GM18502 (cell line): ENCODE measurements around the gene CD37.
"Not testable (repeated sequence)": the region's sequence is repeated elsewhere in the genome, so short reads cannot be mapped to it uniquely, and the experiment has no call there.

Experiments
- ATAC-seq: cut with Tn5 transposase; IDR thresholded peaks from one replicate; pipeline ENCODE4 v1.9.1; 2021; ENCODE audit warnings: mild to moderate bottlenecking; ENCODE audit not compliant: unreplicated experiment, poor library complexity

Gene CD37

DNA sequence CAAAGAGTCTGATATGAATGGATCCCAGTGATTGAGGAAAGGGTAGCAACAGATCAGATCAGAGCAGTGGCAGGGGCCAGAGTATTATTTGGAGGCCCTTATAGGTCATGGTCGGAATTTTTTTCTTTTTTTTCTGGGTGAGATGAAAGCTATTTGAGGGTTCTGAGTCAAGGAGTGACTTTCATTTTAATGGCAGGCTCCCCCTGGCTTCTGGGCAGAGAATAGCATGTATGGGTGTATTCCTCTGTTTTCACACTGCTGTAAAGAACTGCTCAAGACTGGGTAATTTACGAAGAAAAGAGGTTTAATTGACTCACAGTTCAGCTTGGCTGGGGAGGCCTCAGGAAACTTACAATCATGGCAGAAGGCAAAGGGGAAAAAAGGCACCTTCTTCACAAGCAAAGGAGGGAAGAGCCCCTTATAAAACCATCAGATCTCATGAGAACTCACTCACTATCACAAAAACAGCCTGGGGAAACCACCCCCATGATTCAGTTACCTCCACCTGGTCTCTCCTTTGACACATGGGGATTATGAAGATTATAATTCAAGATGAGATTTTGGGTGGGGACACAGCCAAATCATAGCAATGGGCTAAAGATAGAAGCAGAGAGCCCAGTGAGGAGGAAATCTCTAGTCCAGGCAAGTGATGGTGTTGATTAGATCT is 7.2 kb upstream of the CD37 start:
- ATAC-seq = no peak

DNA sequence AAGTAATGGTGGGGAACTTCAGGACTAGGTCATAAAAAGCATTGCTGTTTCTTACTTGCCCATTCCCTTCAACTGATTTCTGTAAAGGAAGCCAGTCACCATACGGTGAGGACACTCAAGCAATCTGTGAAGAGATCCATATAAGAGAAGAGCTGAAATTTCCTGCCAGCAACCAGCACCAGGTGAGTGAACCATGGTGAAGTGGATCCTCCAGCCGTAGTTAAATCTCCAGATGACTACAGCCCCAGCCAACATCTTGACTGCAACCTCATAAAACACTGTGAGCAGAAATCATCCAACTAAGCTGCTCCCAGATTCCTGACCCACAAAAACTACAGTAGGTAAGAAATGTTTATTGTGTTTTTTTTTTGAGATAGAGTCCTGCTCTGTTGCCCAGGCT is 6.5 kb upstream of the CD37 start:
- no peak for ATAC-seq

DNA sequence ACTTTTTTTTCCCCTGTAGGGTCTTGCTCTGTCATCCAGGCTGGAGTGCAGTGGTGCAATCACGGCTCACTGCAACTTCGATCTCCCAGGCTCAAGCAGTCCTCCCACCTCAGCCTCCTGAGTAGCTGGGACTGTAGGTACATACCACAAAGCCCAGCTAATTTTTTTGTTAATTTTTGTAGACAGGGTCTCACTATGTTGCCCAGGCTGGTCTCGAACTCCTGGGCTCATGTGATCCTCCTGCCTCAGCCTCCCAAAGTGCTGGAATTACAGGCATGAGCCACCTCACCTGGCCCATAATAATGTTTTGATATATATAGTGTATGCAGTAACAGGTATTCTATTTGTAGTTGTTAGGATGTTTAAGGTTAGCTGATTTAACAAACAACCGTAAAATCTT is 4.0 kb upstream of the CD37 start:
- not testable (repeated sequence) for ATAC-seq

DNA sequence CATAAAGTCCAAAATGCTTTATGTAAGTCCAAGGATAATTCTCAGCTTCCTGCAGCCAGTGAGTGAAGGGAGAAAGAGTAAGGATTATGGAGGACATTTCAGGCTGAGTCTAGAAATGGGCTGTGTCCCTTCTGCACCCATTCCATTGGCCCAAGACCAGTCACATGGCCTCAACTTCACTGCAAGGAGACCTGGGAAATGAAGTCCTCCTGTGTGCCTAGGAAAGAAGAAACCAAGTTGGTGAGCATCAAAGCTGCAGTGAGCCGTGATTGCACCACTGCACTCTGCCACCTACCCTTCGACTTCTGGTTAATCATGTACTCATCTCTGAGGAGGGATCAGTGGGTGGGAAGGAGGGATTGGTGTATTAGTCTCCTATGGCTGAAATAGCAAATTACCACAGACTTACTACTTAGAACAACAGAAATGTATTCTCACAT is 3.6 kb upstream of the CD37 start:
- ATAC-seq = peak; percentile 37

DNA sequence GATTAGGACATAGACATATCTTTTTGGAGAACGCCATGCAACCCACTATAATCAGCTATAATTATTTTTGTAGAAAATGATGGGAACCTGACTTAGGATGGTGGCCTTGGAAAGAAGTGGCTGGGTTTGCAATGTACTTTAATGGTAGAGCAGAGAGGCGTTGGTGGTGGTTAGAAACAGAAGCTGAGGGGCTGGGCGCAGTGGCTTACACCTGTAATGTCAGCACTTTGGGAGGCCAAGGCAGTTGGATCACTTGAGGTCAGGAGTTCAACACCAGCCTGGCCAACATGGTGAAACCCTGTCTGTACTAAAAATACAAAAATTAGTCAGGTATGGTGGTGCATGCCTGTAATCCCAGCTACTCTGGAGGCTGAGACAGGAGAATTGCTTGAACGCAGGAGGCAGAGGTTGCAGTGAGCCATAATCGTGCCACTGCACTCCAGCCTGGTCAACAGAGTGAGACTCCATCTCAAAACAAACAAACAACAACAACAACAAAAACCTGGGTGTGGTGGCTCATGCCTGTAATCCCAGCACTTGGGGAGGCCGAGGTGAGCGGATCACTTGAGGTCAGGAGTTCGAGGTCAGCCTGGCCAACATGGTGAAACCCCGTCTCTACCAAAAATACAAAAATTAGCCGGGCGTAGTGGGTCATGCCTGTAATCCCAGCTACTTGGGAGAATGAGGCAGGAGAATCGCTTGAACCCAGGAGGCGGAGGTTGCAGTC is 2.4 kb upstream of the CD37 start:
- not testable (repeated sequence) for ATAC-seq

DNA sequence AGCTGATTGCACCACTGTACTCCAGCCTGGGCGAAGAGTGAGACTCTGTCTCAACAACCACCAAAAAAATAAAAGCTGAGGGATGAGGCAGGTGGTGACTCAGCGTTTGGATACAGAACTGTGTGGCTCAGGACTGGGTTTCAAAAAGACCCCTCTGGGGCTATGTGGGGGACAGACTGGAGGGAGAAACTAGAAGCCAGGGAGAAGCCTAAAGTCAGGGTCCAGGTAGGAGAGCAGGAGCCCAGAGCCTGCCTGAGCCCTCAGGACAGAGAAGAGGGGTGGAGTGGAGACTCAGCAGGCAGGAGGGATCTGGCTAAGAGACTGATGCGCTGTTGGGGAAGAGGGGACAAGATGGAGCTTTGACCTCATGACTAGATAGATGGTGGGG is 1.8 kb upstream of the CD37 start:
- ATAC-seq = no peak

DNA sequence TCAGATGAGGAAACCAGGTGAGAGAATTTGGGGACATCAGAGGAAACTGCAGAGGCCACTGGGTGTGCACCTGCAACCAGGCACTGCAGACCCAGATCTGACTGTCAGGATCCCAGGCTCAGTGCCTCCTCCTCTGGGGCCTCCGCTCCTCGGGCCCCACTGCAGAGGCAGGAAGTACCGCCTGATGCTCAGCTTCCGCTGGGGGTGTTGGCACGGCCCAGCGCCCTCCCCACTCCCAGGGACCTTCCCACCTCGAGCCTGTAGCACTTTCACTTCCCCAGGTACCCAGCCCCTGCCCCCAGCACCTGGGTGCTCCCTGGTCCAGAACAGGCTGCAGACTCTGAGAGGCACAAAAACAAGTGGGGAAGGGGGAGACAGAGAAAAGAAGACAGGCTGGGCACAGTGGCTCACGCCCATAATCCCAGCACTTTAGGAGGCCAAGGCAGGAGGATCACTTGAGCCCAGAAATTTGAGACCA is 1.4 kb upstream of the CD37 start:
- ATAC-seq = peak; percentile 53

DNA sequence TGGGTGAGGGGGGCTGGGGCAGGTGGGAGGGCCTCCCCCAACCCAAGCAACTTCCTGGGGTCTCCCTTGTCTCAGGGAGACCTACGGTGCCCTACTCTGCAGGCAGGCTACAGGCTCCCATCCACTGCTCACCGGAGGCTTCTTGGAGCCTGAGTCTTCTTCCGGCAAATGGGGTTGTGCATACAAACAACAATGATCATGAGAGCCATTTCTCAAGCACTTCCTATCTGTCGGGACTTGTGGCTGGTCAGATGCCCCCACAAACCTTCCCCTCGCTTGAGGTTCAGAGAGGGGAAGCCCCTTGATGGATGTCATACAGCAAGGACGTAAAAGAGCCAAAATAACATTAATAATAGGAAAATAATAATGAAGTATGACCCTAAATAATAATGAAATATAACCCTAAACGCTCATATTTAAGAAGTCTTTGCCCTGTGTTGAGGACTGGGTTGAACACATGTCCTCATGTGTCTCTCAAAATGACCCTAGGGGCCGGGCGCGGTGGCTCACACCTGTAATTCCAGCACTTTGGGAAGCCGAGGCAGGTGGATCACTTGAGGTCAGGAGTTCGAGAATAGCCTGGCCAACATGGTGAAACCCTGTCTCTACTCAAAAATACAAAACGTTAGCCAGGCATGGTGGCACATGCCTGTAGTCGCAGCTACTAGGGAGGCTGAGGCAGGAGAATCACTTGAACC is 727 bp downstream of the CD37 start:
- ATAC-seq = no peak

DNA sequence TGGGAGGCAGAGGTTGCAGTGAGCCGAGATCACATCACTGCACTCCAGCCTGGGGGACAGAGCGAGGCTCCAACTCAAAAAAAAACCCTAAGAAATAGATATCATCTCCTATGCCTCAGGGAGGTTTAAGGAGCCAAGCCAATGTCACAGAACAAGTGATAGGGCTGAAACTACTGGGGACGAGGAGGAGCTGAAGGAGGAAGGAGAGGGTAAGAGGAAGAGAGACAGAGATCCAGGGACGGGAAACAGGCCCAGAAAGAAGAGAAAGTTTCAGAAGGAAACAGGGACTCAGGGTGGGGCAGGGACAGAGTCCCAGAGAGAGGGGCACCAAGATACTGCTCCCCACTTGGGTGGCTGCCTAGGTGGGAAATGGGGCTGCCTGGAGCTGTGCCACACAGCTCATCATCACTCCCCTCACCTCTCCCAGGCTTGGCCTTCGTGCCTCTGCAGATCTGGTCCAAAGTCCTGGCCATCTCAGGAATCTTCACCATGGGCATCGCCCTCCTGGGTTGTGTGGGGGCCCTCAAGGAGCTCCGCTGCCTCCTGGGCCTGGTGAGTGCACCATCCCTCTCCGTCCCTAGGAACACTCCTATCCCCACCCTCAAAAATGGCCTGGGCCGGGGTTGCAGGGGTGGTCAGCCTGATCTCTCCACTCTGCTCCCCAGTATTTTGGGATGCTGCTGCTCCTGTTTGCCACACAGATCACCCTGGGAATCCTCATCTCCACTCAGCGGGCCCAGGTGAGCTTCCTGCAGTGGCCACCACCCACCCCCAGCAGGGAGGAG is 1.5 kb downstream of the CD37 start:
- ATAC-seq = no peak

DNA sequence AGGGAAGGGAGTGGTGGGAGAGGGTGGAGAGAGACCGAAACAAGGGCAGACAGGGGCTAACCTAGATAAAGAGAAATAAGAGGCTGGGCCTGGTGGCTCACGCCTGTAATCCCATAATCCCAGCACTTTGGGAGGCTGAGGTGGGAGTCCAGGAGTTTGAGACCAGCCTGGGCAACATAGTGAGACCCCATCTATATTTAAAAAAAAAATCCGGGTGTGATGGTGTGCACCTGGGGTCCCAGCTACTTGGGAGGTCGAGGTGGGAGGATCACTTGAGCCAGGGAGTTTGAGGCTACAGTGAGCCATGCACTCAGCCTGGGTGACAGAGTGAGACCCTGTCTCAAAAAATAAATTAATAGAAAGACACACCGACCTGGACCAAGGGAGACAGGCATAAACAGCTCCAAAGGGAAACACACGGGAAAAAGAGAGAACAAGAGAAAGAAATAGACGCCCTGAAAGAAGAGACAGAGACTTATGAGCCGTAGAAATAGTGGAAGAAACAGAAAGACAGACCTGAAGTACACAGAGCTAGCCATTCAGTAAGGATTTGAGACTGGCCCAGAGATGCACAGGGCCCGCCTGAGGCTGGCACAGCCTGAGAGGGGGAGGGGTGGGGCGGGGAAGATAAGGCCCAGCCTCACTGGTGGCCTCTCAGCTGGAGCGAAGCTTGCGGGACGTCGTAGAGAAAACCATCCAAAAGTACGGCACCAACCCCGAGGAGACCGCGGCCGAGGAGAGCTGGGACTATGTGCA is 2.2 kb downstream of the CD37 start:
- no peak for ATAC-seq

DNA sequence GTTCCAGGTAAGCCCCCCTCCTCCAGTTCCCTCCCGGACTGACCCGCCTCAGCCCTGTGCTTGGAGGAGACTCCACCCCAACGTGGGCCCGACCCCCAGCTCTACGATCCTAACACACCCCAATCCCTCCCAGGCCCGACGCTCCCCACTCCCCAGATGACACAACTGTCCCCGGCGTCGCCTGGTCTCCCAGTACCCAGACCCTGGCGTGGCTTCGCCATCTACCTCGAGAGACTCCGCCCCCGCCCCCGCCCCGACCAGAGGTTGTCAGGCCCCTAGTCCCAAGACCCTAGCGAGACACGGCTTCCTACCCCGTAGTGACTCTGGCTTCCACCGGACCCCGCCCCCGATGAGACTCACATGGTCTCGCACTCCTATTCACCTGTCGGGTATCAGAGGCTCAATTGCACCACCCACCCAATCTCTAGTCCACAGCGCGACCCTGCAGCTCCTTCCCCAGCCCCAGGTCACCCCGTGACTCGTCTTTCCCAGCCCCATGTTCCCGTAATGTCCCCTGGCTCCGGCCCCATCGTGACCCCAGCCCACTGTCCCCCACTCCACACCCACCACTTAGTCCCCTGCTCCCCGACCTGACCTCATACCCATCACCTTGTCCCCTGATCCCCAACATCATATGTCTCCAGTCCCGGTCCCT is 2.9 kb downstream of the CD37 start:
- ATAC-seq = no peak

DNA sequence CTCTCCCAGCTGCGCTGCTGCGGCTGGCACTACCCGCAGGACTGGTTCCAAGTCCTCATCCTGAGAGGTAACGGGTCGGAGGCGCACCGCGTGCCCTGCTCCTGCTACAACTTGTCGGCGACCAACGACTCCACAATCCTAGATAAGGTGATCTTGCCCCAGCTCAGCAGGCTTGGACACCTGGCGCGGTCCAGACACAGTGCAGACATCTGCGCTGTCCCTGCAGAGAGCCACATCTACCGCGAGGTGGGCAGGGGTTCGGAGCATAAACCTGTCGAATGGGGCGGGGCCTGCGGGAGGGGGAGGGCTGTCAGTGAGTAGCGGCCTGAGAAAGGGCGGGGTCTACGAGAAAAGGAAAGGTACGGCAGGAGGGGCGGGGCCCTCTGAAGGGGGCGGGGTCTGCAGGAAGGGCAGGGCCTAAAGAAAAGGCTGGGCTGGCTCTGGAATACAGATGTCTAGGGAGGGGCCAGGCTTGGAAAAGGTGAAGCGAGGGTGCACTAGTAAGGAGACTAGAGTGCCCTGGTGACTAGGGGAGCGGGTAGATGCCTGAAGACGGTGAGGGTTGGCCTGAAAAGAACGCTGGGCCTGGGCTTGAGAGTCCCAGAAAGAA is 3.6 kb downstream of the CD37 start:
- no peak for ATAC-seq

DNA sequence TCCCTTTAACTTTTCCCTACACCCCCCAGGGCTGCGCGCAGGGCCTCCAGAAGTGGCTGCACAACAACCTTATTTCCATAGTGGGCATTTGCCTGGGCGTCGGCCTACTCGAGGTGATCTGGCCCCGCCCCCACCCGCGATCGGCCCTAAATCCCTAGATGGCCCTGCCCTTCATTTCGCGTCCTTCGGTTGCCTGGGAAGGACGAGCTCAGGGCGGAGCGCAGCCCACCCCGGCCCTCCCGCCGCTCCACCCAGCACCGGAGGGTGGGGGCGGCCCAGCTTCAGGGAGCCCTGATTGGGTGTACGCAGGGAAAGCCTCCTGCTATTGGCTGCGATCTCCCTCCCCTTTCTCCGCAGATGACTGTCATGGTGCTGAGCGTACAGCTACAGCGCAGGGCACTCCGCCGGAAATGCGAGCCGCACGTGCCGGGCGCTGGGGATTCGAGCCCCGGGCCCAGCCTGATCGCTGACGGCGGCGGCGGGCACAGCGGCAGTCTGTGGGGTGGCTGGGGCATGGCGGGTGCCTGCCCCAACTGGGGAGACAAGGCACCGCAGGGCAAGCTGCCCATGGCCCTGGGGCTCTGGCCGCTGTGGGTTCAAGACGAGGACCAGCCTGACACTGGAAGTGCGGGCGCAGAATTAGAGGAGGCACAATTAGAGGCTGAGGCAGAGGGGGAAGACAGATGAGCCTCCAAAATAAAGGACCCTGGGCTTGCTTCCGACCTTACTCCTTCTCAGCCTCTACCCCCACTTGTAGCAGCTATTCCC is 4.3 kb downstream of the CD37 start:
- ATAC-seq = no peak

DNA sequence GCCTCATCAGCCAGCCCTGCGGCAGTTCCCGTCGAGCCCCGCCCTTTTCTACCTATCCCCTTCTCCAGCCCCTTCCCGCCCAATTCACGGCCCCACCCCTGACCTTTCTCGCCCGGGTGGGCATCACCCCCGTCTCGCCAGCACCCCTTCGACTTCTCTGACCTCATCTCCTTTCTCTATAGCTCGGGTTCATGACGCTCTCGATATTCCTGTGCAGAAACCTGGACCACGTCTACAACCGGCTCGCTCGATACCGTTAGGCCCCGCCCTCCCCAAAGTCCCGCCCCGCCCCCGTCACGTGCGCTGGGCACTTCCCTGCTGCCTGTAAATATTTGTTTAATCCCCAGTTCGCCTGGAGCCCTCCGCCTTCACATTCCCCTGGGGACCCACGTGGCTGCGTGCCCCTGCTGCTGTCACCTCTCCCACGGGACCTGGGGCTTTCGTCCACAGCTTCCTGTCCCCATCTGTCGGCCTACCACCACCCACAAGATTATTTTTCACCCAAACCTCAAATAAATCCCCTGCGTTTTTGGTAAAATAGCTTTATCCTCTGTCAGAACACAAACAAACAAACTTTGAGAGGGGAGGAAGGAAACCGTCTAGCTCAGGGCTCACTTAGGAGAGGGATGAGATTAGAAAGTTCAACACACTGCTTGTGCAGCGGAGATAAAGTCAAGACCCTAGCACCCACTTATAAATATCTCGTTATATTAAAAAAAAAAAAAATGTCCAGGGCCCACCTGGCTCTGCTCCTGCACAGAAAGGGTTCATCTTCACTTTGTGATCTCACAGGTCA is 5.1 kb downstream of the CD37 start:
- ATAC-seq = peak; percentile 55

DNA sequence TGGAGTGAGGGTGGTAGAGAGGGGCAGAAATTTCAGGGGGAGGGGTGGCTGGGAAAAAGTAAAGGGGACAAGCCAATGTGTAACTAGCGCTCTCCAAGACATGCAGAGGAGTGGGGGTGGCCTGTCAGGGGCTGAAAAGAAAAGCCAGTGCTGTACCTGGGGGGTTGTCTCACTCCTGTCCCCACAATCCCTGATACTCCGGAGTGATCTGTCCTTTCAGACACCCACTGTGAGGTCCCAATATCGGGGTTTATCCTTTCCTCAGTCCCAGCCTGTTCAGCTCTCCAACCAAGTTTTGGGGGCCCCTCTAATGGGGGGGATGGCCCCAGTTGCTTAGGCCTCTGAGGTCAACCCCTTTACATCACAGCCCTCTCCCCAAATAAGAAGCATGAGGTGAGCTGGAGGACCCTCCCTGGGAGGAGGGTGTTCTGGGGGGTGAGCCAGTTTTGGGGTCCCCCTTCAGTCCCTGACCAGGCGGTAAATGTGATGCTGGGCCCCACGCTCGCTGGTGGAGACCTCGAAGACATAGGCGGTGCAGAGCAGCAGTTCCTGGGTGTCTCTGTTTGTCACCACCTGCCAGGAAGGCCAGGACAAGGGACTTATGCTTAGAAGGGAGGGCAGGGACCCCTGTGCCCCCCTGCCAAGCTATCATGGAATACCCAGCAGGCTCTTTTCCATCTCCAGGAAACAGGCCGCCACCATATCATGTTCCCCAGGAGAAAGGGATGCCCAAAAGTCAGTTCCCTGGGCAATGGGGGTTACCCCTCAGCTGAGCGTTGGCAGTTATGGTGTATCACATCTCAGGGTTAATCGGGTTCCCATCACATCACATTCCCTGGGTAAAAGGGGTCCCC is 5.9 kb downstream of the CD37 start:
- no peak for ATAC-seq

DNA sequence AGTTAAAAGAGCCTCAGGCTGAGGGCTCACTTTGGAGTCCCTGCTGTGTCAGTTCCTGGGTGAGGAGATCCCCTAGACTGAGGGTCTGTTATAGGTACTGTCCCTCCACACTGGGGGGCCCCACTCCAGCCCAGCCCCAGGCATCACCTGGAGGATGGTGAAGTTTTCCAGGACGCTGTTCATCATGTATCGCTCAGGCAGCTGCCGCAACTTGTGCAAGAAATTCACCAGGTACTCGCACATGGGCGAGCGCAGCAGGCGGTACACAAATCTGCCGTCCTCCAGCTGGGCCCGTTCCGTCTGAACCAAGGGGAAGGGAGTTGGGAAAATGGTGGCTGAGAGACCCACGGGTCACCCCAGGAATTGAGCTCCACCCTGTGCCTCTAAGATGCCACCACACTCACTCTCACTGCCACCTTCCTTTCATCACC is 7.1 kb downstream of the CD37 start:
- no peak for ATAC-seq

DNA sequence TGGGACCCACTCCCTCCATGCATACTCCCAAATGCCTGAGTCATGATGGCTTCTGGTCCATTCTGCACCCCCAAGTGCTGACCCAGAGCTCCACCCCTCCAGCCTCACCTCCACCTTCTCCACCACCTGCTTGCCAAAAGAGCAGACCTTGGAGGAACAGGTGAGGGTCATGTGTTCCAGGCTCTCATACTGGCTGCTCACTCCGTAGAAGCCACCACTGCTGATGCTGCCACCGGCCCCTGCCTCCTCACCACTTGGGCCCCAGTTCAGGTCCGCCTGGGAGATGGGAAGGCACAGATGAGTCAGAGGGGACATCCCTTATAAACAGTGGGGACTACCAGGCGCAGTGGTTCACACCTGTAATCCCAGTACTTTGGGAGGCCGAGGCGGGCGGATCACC is 7.9 kb downstream of the CD37 start:
- ATAC-seq = no peak
